Stimulated activated naive CD8-positive, alpha-beta T cell treated with anti-CD3 and anti-CD28 coated beads, Interleukin-15, Interleukin-2, amounts not matched to agents 100 ng/mL and 50 ng/mL, for 24 hours (primary cell): ENCODE results near the gene MNT.
A peak's percentile ranks its signal among the peaks of the same experiment; 100 is the strongest.

Source experiments
- H3K27ac Mint-ChIP-seq: one replicate; pipeline ENCODE4 v1.8.0; 2021; ENCODE audit warnings: mild to moderate bottlenecking, mixed read lengths
- H3K27me3 Mint-ChIP-seq: one replicate; pipeline ENCODE4 v1.8.0; 2021; ENCODE audit warnings: mixed read lengths
- H3K36me3 Mint-ChIP-seq: one replicate; pipeline ENCODE4 v1.8.0; 2021; ENCODE audit warnings: low read depth, mixed read lengths
- H3K4me1 Mint-ChIP-seq: one replicate; pipeline ENCODE4 v1.8.0; 2021; ENCODE audit warnings: low read depth, mixed read lengths
- H3K4me3 Mint-ChIP-seq: one replicate; pipeline ENCODE4 v1.8.0; 2021; ENCODE audit warnings: mild to moderate bottlenecking, mixed read lengths
- H3K9me3 Mint-ChIP-seq: one replicate; pipeline ENCODE4 v1.8.0; 2021; ENCODE audit warnings: mixed read lengths

MNT gene

DNA sequence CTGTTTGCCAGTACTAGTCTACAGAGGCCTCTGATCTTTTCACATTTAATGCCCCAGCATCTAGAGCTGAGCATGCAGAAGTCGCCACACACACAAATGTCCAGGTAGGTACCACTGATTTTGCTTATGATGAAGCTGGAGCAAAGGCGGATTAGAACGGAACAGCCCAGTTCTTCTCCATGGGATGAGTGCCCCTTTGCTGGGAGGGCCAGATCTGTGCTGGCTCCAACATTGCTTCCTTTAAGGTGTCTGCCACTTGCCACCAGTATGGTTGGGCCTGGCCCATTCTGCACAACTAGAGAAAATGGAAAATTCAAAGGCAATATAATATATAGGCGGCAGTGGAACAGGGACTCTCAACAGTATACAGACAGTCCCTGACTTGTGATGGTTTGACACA, 2.2 kb upstream of the MNT start:
- peak overlapping the region; percentile 74 for H3K4me3 Mint-ChIP-seq
- no peak overlapping the region for H3K27ac Mint-ChIP-seq

DNA sequence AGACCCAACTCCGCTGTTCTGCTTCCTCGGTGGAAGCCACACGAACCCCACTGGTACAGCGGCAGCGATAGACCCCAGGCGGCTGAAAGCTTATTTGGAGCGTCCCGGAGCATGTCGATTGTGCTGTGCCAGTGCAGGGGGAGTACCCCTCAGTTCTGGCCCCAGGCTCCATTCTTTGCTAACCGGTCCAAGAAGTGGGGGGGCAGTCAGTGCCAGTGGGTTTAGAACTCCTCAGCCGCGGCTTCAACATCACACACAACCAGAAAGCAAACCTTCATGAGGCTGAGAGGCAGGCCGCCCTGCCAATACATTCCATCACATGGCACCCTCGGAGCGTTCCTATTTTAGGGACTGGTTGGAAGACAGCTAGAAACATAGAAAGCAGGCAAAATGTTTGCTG, 1.7 kb upstream of the MNT start:
- peak overlapping the region; percentile 74 for H3K4me3 Mint-ChIP-seq
- H3K27me3 Mint-ChIP-seq, result no peaks in the 10 kb centered on the region
- peak overlapping the region; percentile 67 for H3K27ac Mint-ChIP-seq
- H3K4me1 Mint-ChIP-seq, result peaks cover 51% of the 10 kb centered on the region
- peaks cover 11% of the 10 kb centered on the region for H3K36me3 Mint-ChIP-seq
- H3K9me3 Mint-ChIP-seq, result no peaks in the 10 kb centered on the region

More for the DNA sequence above, 2.2 kb upstream of the MNT start:
- H3K4me1 Mint-ChIP-seq, result peaks cover 46% of the 10 kb centered on the region
- no peaks in the 10 kb centered on the region for H3K27me3 Mint-ChIP-seq
- H3K36me3 Mint-ChIP-seq, result peaks cover 11% of the 10 kb centered on the region
- no peaks in the 10 kb centered on the region for H3K9me3 Mint-ChIP-seq

DNA sequence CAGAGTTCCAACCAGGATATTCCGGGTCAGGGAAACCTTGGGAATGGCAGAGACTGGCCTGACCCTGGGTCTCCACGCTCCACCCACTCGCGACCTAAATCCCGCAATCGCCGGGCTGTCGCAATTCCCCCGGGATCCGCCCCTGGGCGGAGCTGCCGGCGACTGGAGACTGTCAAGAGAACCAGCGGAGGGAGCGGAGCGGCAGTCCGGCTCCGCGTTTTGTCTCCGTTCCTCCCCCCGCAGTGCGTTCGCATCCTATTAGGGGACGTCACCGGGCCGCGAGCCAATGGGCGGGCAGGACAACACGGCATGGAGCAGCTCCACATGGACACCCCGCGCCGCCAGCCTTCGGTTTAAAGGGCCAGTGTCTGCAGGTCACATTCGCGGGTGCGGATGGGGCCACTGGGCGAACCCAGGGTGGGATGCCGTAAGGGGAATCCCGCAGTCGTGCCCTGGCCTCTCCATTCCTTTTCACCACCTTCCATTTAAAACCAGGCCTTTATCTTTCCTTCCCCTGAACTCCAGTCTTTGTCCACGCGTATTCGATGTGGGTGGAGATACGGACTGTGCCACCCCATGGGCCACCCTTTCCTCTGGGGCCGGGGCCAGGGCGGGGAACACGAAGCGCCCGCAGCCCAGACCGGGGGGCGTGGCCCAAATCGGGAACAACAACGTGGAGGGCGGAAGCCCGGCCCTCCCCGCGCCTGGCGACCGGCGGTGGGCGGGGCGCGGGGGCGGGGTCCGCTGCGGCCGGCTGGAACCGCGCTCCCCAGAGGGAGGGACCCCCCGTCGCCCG, 764 bp upstream of the MNT start:
- Mint-ChIP-seq H3K27ac (peak overlapping the region; percentile 93), H3K27me3 (no peaks in the 10 kb centered on the region), H3K4me1 (peaks cover 53% of the 10 kb centered on the region), H3K9me3 (no peaks in the 10 kb centered on the region), H3K36me3 (peaks cover 5% of the 10 kb centered on the region), H3K4me3 (peak overlapping the region; percentile 94)

DNA sequence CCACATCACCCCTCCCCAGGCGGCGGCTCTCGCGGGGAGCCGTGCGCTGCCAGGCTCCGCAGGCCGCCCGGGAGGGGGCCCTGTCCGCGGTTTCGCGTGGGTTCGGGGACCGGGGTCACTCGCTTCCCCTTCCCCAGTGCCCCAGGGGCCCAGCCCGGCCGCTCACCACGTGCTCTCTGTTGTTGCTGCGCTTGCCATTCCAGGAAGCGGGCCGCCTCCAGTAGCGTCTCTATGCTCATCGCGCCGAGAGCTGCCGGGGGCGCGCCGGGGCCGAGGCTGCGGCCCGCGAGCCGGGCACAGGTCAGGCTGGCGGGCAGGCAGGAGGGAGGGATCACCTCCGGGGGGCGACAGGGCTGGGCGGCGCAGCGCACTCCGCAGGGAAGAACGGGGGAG, 390 bp downstream of the MNT start:
- H3K4me1 Mint-ChIP-seq, result peaks cover 62% of the 10 kb centered on the region

DNA sequence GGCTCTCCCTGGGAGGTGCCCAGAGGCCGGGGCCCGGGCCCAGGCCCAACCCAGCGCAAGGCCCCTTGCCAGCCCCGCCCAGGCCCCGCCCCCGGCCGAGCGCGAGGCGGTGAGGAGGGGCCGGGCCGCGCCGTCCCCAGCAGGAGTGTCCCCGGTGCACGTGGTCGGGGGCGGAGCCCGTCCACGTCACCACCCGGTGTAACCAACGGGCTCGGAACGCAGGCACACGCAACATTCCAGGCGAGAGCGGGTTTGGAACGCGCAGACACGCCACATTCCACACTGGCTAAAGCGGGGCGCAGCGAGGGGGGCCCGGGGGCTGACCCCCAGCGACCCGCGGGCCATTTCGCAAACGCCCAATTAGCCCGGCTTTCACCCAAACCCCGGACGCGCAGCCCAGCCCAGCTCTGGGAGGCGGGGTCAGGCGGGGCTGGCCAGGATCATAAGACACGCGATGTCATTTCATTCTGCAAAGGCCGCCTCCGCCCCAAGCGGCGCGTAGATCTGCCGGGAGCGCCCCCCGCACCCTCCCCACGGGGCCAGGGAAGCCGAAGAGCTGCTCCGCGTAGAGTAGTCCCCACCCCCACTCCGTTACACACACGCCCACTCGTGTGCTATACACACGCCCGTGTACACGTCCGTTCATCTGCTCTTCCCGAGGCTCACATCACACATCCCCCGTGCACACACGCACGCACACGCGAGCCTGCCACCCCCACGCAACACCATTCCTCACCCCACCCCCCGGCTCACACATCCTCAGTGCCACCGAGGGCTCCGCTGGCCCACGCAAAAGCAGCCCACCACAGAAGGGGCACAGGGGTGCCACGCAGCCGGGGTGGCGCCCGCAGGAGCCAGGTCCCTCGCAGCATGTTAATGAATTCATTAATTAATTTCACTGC, 1.0 kb downstream of the MNT start:
- Mint-ChIP-seq H3K4me1 (peaks cover 60% of the 10 kb centered on the region), H3K36me3 (no peaks in the 10 kb centered on the region), H3K27me3 (no peaks in the 10 kb centered on the region), H3K27ac (peak overlapping the region; percentile 99), H3K9me3 (no peaks in the 10 kb centered on the region), H3K4me3 (peak overlapping the region; percentile 94)

More for the DNA sequence above, 390 bp downstream of the MNT start:
- peak overlapping the region; percentile 94 for H3K4me3 Mint-ChIP-seq
- H3K36me3 Mint-ChIP-seq, result peaks cover 5% of the 10 kb centered on the region
- H3K27ac Mint-ChIP-seq, result peak overlapping the region; percentile 99
- no peaks in the 10 kb centered on the region for H3K9me3 Mint-ChIP-seq
- no peaks in the 10 kb centered on the region for H3K27me3 Mint-ChIP-seq

DNA sequence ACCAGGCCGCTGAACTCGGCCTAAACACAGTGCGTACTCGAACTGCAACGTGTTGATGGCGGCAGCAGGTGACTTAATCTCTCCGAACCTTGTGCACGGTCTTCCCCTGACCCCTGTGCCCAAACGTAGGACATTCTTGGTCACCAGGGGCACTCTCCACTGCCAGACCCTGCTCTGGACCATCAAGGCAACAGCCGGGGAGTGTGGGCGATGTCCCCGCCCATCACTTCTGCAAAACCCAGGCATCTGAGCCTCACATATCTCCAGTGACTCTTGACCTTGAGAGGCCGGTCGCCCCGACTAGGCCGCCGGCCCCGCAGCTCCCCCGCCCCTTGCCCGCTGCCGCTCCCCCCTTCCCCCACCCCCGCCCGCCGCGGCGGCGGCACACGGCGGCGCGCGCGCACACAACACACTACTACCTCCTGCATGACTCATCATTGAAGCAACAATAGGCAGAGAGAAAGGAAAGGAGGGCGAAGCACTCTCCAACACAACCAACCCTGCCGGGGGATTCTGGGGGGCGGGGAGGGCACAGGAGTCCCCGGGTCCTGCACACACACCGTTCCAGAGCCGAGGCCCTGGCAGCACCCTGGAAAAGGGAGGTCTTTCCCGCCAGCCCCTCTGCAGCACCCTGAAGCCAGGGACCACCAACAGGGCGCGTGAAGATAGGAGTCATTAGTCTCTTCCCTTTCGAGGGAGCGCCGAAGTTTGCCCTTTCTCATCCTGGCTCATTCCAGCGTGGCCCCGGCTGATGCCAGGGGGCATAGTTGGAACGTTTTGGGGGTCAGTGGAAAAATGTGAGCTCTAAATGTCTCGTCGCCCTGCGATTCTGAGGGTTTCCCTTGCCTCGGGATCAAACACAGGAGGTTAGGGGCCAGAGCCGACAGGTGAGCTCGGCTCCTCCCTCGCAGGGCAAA, 1.9 kb downstream of the MNT start:
- H3K4me3 Mint-ChIP-seq, result peak overlapping the region; percentile 94

DNA sequence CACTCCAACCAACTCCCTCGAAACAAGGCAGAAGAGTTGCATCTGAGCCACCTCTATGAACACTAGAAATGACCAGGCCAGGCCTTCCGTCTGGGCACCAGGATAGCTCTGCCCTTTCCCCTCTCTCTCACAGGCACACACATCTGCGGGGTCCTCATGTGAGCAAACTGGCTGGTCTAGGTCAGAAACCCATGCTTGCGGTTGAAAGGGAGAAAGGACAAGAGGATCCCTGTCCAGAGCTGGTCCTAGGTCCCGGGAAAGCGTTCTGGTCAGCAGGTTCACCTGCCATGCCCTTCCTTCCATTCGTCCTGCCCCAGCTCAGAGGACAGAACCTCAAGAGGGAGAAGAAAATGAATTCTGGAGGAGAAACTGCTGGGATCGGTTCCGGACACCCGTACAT, 2.7 kb downstream of the MNT start:
- Mint-ChIP-seq H3K27me3 (no peaks in the 10 kb centered on the region), H3K9me3 (no peaks in the 10 kb centered on the region), H3K36me3 (no peaks in the 10 kb centered on the region), H3K4me1 (peaks cover 64% of the 10 kb centered on the region), H3K27ac (peak overlapping the region; percentile 71), H3K4me3 (peak overlapping the region; percentile 94)

More for the DNA sequence above, 1.9 kb downstream of the MNT start:
- Mint-ChIP-seq H3K36me3 (no peaks in the 10 kb centered on the region), H3K27ac (peak overlapping the region; percentile 99), H3K4me1 (peaks cover 64% of the 10 kb centered on the region), H3K27me3 (no peaks in the 10 kb centered on the region), H3K9me3 (no peaks in the 10 kb centered on the region)

DNA sequence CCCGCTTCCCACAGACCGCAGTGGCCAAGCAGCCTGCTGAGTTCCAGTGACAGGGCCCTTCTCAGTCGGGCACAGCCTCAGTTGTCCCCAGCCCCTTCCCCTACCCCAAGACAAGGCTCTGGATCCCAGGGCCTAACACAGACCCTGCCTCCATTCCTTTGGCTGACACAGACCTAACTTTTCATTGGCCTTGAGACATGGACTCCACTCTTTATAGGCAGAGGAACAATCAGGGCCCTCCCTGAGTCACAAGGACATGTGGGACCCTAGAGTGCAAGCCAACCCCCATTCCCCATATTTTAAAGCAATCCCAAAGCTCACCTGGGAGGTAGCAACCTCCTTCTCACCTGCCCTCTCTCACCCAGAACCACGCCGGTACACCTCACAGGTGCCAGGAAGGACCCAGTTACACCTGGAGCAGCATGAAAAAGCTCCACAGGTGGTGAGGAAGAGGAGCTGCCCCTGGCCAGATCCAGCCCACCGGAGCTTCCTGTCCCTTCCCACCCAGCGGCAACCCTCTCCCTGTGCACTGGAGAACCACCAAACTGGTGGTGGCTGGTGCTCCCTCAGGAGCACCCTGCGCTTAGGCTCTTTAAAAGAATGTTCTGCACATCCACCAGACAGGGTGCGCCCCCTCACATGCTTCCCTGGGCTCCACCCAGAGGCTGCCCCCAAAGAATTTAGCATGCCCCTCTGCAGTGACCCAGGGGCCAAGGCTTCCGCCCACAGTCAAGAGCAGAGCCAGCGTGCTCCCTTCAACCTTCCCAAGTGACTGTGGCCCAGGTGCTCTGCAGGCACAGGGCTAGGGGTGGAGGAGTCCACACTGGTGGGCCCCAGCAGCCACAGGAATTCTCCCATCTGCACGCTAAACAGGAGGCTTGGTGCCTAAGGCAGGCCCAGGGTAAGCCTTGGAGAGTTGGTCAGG, 3.4 kb downstream of the MNT start:
- Mint-ChIP-seq H3K27me3 (no peaks in the 10 kb centered on the region), H3K4me3 (peak overlapping the region; percentile 94), H3K36me3 (no peaks in the 10 kb centered on the region), H3K27ac (peak overlapping the region; percentile 71), H3K9me3 (no peaks in the 10 kb centered on the region), H3K4me1 (peaks cover 58% of the 10 kb centered on the region)

DNA sequence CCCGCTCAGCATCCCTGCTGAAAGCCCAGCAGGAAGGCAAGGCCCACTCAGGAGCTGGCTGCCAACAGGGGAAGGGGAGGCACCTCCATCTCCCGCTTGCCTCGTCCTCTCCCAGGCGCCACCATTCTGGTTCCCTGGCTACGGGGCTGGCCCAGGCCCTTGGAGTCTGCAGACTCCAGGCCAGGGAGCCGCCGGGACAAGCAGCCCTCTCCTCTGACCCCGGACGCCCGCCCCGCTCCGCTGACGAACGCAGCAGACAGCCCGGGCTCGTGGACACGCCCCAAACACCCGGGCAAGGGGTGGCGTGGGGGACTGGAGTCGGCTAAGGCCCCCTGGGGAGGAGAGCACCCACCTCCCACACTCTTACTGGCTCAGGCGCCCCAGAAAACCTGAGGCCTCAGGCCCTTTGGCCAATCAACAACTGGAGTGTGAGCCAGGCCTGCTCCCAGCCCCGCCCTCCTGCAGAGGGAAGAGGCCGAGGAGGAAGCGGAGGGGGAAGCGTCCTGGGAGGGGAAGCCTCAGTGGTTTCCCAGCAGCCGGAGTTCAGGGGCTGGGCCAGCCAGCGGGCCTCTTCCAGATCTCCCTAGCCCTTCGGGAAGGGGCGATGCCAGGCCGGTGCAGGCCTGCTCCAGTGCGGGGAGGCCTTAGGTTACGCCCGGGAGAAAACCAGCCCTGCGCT, 4.2 kb downstream of the MNT start:
- H3K27ac Mint-ChIP-seq, result peak overlapping the region; percentile 54
- no peaks in the 10 kb centered on the region for H3K27me3 Mint-ChIP-seq
- H3K4me3 Mint-ChIP-seq, result peak overlapping the region; percentile 65
- H3K4me1 Mint-ChIP-seq, result peaks cover 59% of the 10 kb centered on the region
- no peaks in the 10 kb centered on the region for H3K9me3 Mint-ChIP-seq
- peaks cover 6% of the 10 kb centered on the region for H3K36me3 Mint-ChIP-seq

DNA sequence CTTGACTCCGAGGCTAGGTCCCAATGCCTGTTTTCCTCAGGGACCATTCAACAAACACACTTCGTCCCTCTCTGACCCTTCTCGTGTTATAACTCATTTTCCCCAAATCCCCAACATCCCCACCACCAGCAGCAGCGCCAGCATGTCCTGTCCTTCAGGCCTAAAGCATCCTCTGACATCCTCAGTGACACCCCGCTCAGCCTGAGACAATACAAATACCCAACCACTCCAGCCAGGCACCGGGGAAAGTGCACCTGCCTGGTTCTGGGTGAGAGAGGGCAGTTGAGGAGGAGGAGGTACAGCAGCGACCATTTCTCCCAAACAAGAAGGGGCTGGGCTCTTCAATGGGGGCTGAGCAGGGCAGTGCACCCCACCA, 4.7 kb downstream of the MNT start:
- no peaks in the 10 kb centered on the region for H3K27me3 Mint-ChIP-seq
- H3K36me3 Mint-ChIP-seq, result peaks cover 6% of the 10 kb centered on the region
- H3K27ac Mint-ChIP-seq, result peak overlapping the region; percentile 69
- H3K9me3 Mint-ChIP-seq, result no peaks in the 10 kb centered on the region
- H3K4me3 Mint-ChIP-seq, result peak overlapping the region; percentile 65
- H3K4me1 Mint-ChIP-seq, result peaks cover 62% of the 10 kb centered on the region

DNA sequence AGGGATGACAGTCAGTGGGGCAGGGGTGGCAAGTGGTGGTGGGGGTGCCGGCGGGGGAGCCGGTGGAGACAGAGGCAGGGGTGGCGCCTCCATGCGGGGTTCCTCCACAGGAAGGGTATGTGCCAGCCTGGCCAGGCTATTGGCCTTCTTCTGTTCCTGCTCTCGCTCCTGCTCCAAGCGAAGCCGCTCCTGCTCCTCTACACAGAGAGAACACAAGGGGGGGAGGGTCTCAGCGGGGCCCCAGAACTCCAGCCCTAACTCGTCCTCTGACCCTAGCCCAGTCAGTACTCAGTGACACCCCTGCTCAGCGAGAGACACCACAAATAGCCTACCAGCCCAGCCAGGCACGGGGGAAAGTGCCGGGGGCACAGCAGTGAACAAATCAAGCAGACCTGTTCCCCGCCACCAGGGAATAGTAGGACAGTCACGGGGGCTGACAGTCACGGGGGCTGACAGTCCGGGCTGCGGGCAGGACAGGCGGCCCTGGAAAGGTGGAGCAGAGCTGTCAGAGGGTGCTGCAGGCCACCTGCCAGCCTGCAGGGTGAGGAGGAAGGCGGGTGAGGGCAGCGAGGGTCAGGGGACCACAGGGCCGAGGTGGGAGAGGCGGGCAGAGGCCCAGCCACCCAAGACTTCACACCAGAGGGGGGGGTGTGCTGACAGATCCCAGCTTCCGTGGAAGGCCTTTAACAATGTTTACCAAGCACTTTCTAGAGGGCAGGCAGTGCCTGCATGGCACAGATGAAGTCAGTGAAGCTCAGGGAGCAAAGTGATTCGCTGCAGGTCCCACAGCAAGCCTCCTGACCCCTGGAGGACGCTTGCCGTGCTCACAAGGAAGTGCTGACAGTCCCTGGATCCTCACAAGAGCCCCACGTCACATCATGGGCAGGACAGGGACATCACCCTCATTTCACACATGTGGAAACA, 5.3 kb downstream of the MNT start:
- Mint-ChIP-seq H3K9me3 (no peaks in the 10 kb centered on the region), H3K27ac (peak overlapping the region; percentile 69), H3K4me1 (peaks cover 69% of the 10 kb centered on the region), H3K36me3 (peaks cover 6% of the 10 kb centered on the region), H3K4me3 (peak overlapping the region; percentile 65), H3K27me3 (no peaks in the 10 kb centered on the region)

DNA sequence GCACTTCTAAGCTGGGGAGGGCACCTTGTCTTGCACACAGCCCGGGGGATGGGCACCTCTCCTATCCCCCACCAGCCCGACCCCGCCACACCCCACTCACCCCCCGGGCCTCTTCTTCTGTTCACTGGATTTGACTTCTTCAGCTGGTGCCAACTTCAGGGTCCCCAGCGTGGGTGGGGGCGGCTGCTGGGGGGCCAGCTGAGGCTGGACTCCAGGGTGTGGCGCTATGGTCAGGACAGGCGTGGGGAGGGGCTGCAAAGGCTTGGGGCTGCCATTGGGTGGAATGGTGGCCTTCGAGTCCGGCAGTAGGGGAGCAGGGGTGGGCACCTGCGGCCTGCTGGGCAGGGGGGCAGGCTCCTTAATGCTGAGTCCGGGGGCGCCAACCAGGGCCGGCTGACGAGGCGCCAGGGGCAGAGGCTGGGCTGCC, 6.1 kb downstream of the MNT start:
- Mint-ChIP-seq H3K4me3 (peak overlapping the region; percentile 84), H3K27me3 (no peaks in the 10 kb centered on the region), H3K36me3 (peaks cover 6% of the 10 kb centered on the region), H3K9me3 (no peaks in the 10 kb centered on the region), H3K4me1 (peaks cover 76% of the 10 kb centered on the region), H3K27ac (no peak overlapping the region)
